NCI-H1105 (cell line): Measurements from ENCODE around the gene REN.

Experiments
- DNase-seq: peaks from one replicate; lab custom pipeline; 2025; lab: John Stamatoyannopoulos, UW

REN gene

GRCh38 chr1:204166219-204166618, at the start of gene REN:
Gene REN, minus strand, starts transcription at chr1:204166337. Its CDS starts 44 bp downstream, at chr1:204166293.
- no peak for DNase-seq

GRCh38 chr1:204213668-204214662, 47.8 kb upstream of the REN start, which contains the start of gene GOLT1A:
Gene GOLT1A, minus strand, starts transcription at chr1:204213988. Its CDS starts 82 bp downstream, at chr1:204213906.
- no peak for DNase-seq

DNA sequence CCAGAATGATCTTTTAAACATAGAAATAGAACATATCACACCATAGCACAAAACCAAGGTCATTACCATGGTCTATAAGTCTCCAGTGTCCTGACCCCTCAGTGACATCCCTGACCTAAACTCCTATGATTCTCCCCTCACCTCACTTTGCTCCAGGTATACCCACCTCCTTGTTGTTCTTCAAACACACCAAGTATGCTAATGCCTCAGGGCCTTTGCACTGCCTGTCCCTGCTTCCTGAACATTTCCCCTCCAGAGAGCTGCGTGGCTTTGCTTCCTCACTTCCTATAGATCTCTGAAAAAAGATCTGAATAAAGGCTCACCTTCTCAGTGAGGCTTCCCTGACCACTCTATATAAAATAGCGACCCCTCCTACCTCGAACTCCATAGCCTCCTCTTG, 46.6 kb upstream of the REN start:
- no peak for DNase-seq

DNA sequence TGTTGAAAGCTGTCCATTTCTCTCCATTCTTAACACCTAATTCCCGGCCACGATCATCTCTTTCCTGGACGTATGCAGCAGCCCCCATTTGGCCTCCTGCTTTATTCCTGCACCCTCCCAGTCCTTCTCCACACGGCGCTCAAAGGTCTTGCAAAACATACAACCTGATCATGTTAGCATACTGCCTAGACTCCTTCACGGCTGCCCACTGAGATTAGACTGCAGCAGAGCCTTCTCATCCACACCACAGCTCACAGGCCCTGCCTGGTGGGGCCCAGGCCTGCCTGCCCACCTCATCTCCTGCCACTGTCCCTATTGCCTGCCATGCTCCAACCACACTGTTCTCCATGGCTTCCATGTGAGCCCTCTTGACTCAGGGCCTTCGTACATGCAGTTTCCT, 44.9 kb upstream of the REN start:
- no peak for DNase-seq

GRCh38 chr1:204207136-204207616, 41.0 kb upstream of the REN start:
- peak; percentile 40 for DNase-seq

DNA sequence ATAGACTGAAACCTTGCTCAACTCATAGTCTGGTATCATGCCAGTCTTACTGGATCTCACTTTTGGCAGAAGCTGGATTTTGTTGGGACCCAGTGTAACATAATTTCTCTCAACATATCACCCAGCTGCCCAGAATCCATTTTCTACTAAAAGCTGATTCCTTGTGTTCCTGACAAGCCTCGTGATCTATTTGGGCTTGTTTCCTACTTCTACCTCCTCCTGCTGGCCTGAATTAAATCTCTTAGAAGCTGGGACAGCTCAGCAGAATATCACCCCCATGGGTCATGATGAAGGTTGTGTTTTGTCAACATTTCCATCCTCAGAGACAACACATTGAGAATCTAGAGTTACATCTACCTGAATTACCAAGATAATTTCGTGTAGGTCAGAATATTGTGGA, 40.0 kb upstream of the REN start:
- DNase-seq = no peak

- no peak for DNase-seq
Observed at GRCh38 chr1:204205486-204205885, 39.3 kb upstream of the REN start.

DNA sequence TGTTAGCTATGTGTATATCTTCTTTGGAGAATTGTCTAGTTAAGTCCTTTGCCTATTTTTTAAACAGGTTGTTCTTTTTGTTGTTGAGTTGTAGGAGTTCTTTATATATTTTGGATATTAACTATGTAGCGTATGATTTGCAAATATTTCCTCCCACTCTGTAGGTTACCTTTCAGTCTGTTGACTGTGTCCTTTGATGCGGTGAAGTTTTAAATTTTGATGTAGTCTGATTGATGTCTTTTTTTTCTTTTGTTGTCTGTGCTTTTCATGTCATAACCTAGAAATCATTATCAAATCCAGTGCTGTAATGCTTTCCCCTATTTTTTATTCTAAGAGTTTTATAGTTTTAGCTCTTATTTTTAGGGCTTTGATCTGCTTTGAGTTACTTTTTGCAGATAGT, 38.8 kb upstream of the REN start:
- no peak for DNase-seq

DNA sequence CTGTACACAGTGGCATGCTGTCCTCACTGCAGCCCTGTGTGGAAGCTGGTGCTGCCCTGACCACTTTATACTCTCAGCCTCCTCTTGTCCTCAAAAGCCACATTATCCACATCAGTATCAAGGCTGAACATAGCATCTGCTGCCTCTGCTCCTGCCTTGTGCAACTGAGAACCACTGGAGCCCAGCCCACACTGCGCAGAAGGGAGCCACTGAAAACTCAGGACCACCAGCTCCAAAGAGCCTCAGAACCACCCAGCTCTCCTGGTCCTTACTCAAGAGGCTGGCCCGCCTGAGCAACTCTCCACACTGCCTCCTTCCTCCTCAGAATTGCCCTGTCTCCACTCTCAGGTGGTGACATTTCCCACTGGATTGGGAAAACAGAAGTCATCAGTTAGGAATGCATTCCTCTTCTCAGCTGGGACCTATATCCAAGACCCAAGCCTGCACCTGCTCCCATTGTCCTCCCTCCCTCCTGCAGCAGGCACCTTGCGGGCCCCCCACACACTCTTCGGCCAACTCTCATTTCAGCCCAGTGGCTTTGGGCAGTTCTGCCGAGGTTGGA, 37.1 kb upstream of the REN start:
- DNase-seq = no peak

GRCh38 chr1:204202481-204202880, 36.3 kb upstream of the REN start:
- no peak for DNase-seq

DNA sequence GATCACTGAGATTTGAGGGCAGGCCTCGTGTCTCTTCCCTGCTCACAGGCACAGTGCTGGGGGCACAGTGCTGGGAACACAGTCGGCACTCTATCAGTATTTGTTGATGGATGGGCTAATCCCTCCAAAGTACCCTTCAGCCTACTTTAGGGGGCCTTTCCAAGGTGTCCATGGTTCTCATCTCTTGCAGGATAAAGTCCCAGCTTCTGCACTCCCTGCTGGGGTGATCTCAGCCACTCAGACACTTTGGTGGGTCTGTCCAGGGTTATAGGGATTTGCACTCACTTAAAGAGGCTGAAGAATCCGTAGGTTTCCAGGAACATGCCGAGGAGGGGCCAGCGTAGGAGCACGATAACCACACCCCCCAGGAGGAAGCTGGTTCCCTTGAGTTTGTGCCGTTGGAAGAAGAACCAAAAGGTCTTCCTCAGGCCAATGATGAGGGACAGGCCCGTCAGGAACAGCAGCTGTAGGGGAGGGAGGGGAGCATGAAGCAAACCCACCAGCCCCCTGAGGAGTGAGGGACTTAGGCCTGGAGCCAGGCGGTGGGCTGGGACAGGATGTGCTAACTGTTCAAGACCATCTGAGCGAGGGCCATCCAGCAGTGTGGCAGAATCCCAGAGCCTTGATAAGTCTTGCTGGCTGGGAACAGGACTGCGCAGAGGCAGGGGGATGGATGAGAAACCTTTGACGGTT, 35.4 kb upstream of the REN start:
- DNase-seq = no peak

DNA sequence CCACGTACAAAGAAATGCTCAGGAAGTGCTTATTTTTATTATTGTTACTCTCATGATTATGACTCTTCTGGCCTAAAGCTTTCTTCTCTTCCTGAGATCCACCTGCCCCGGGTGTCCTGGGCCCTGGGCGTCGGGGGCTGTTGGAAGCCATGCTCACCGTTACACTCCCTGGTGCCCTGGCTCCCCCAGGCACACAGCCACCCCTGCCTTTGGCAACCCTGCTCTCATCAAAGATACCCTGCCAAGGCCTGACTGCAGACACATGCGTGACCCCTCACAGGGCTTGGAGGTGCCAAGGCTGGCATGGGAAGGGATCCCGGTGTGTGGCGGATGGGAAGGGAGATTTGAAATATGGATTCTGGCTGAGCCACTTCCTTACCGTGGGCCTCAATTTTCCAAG, 33.4 kb upstream of the REN start:
- no peak for DNase-seq

DNA sequence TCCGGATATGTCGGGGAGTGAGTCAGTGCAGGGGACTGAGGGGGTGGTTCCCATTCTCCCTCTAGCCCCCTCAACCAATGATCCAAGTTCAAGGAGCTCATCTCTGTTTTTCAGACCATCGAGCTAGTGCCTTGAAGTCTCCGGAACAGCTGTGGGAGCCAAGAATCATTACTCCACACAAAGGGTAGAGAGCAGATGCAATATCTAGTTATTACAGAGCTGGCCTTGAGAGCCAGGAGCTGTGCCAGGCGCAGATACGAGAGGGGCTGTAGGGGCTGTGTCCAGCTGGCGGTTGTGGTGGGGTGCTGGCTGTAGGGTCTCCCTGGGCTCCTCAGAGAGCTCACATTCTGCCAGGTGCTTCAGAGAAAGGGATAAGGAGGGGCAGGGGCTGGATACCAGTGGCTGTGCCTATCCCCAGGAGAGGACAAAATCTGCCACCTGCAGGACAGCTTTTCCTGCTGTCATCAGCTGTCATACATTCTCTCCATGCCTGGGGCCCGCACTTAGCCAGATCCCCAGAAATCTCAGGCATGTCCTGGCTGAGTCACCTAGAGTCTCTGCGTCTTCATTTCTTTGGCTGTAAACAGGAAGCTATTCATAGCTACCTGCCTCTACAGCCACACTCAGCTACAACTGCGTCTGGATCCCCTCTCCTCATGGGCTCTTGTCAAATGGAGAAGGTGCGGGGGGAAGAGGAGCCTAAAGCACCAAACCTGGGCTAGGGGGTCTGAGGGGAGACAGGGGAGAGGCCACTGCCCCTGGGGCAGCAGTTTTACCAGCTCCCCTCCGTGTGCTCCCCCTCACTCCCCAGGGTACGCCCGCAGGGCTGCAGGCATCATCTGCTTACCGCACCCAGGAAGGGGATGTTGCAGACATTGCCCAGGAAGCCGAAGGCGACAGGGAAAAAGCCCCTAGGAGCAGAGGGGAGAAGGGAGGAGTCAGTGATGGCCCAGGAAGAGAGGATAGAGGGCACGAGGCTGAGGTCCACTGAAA, 32.5 kb upstream of the REN start:
- DNase-seq = peak; percentile 31

GRCh38 chr1:204197068-204197467, 30.9 kb upstream of the REN start:
- no peak for DNase-seq

- DNase-seq = no peak
Observed at GRCh38 chr1:204196068-204196795, 30.1 kb upstream of the REN start, which contains the start of gene KISS1. Gene KISS1, minus strand, starts transcription at chr1:204196491. Its CDS starts 3,615 bp downstream, at chr1:204192876.

- DNase-seq = no peak
Observed at GRCh38 chr1:204194771-204195170, 28.6 kb upstream of the REN start.

DNA sequence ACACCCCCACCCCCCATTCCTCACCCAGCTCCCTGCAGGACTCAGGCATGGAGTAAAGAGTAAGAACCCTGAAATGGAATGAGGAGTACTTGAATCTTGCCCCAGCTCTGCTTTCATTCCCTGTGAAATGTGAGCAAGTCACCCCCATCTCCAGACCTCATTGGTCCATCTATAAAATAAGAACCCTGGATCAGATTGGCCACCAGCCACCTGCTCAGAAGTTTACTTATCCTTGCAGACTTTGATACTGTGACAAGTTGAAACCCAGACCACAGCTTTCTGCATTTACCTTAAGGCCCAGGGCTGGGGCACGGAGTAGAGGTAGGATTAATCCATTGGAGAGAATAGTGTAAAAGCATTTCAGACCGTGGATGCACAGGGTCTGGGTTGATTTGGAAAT, 27.9 kb upstream of the REN start:
- no peak for DNase-seq

DNA sequence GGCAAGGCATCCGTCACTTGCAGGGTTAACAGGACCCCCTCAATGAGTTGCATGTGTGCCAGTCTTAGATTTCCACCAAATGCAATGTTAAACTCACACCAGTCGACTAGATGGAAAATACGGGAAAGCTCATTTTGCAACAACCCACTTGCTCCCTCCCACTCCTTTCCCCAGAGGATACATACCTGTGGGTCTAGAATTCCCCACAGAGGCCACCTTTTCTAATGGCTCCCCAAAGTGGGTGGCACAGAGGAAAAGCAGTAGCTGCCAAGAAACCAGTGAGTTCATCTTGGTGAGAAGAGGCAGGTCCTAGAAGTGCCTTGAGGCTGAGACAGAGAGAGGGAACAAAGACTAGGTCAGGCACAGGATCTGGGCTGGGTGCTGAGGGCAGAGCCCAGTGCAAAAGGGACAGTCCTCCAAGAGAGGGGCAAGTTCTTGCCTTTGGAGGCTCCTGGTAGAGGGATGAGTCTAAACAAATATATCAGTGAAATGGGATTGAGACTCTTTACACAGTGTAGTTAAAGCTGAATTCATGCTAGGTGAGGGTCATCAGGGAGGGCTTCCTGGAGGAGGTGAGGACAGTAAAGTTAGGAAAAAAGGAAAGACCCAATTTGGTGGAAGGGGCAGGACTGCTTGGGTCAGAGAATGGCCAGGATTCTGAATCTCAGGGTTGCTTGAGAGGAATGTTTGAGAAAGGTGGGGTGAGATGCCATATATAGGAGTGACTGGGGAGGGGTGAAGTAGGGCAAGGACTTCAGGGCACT, 26.6 kb upstream of the REN start:
- DNase-seq = no peak

DNA sequence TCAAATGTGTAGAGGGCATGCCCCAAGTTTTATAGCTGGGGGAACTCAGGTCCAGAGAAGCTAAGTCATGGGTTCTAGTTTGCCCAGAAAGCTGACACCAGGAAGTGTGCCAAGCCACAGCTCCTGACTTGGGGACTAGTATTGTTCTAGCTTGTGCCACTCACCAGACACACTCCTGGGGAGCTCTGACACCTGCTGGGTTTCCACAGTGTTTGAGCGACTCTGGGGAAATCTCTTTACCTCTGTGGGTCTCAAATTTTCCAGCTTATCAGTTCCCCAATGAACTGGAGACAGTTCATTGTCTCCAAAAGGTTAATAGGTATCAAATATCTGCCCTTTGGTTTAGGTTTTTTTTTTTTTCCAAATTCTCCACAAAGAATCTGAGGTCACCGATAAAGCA, 25.9 kb upstream of the REN start:
- DNase-seq = no peak

DNA sequence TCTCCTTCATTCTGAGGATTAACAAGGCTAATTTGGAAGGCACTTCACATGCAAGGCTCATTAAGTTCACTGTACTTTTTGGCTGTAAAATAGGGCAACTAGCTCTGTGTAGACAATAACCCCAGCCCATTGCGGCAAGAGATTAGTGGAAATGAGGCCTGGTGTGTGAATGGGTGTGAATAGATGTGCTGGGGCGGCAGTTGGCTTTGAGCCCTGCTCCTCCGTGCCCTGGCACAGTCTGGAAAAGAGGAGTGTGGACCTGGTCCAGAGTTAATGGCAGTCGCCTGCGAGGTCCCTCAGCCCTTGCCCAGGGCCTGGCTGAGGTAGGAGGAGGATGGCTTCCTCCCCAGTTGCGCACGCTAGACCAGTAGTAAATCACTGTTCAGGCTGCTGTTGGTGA, 25.3 kb upstream of the REN start:
- peak; percentile 51 for DNase-seq
